ENCODE results near the gene CPTP. TPM values are rescaled to one million over a fixed set of nuclear protein-coding genes. Genes with fewer than 3 reads are reported as not detected.

The CPTP gene
- total and polyA plus RNA-seq, 4 donors, result 7.9 to 45.1 (median 22.5) TPM

GRCh38 chr1:1279028-1279427 is 45.6 kb upstream of the CPTP start:
- Histone ChIP-seq H3K9me3 (ENCODE audit: control insufficient read depth in 4 of 4, low read length in 3 of 4) (no peaks in the 10 kb centered on the region), H3K9ac (ENCODE audit: low read depth in 1 of 2, low read length in 2 of 2) (no peak overlapping the region), H3K27ac (ENCODE audit: low read depth in 1 of 2, low read length in 2 of 2) (no peak overlapping the region), H3K4me1 (ENCODE audit: control insufficient read depth in 4 of 4, insufficient read depth in 4 of 4, low read length in 3 of 4) (peaks cover 12 to 33% (median 22%) of the 10 kb centered on the region in 4 donors), H3K4me3 (ENCODE audit: low read depth in 1 of 3, low read length in 3 of 3) (no peak overlapping the region), H3K36me3 (ENCODE audit: control insufficient read depth in 4 of 4, insufficient read depth in 3 of 4, low read depth in 1 of 4, low read length in 3 of 4) (no peaks in the 10 kb centered on the region), H3K27me3 (ENCODE audit: control insufficient read depth in 4 of 4, insufficient read depth in 4 of 4, low read length in 3 of 4) (no peaks in the 10 kb centered on the region)
- 97% methylated on average over 16 of the region's 17 CpGs for WGBS
- DNase-seq (ENCODE audit: low spot score), result no peak
- TF ChIP-seq, protein P1, sequence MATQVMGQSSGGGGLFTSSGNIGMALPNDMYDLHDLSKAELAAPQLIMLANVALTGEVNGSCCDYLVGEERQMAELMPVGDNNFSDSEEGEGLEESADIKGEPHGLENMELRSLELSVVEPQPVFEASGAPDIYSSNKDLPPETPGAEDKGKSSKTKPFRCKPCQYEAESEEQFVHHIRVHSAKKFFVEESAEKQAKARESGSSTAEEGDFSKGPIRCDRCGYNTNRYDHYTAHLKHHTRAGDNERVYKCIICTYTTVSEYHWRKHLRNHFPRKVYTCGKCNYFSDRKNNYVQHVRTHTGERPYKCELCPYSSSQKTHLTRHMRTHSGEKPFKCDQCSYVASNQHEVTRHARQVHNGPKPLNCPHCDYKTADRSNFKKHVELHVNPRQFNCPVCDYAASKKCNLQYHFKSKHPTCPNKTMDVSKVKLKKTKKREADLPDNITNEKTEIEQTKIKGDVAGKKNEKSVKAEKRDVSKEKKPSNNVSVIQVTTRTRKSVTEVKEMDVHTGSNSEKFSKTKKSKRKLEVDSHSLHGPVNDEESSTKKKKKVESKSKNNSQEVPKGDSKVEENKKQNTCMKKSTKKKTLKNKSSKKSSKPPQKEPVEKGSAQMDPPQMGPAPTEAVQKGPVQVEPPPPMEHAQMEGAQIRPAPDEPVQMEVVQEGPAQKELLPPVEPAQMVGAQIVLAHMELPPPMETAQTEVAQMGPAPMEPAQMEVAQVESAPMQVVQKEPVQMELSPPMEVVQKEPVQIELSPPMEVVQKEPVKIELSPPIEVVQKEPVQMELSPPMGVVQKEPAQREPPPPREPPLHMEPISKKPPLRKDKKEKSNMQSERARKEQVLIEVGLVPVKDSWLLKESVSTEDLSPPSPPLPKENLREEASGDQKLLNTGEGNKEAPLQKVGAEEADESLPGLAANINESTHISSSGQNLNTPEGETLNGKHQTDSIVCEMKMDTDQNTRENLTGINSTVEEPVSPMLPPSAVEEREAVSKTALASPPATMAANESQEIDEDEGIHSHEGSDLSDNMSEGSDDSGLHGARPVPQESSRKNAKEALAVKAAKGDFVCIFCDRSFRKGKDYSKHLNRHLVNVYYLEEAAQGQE (IDR thresholded peaks at IDR 0.05), result no peak
- TF ChIP-seq, protein P2, sequence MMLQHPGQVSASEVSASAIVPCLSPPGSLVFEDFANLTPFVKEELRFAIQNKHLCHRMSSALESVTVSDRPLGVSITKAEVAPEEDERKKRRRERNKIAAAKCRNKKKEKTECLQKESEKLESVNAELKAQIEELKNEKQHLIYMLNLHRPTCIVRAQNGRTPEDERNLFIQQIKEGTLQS (IDR thresholded peaks at IDR 0.05), result no peak
- TF ChIP-seq HNF4A (conservative IDR thresholded peaks at IDR 0.05), result no peak
- TF ChIP-seq TAF1 (conservative IDR thresholded peaks at IDR 0.05), result no peak
- no peak for TF ChIP-seq GABPA (IDR thresholded peaks at IDR 0.05 in 1 of 2, conservative IDR thresholded peaks at IDR 0.05 in 1 of 2)
- TF ChIP-seq, protein P3, sequence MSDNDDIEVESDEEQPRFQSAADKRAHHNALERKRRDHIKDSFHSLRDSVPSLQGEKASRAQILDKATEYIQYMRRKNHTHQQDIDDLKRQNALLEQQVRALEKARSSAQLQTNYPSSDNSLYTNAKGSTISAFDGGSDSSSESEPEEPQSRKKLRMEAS (IDR thresholded peaks at IDR 0.05), result no peak
- no peak for TF ChIP-seq RAD21 (IDR thresholded peaks at IDR 0.05)
- TF ChIP-seq CTCF (IDR thresholded peaks at IDR 0.05; ENCODE audit: low read depth, low read length, missing input control), result no peak
- no peak for TF ChIP-seq FOXA1 (IDR thresholded peaks at IDR 0.05)
- no peak for TF ChIP-seq FOXA2 (IDR thresholded peaks at IDR 0.05)
- no peak for TF ChIP-seq YY1 (IDR thresholded peaks at IDR 0.05)
- TF ChIP-seq HNF4G (IDR thresholded peaks at IDR 0.05), result no peak

- Histone ChIP-seq H3K27me3 (ENCODE audit: control insufficient read depth in 4 of 4, insufficient read depth in 4 of 4, low read length in 3 of 4) (no peaks in the 10 kb centered on the region), H3K4me3 (ENCODE audit: low read depth in 1 of 3, low read length in 3 of 3) (no peak overlapping the region), H3K27ac (ENCODE audit: low read depth in 1 of 2, low read length in 2 of 2) (peak overlapping the region; percentile 38 to 71), H3K9ac (ENCODE audit: low read depth in 1 of 2, low read length in 2 of 2) (no peak overlapping the region), H3K4me1 (ENCODE audit: control insufficient read depth in 4 of 4, insufficient read depth in 4 of 4, low read length in 3 of 4) (peaks cover 9 to 19% (median 16%) of the 10 kb centered on the region in 4 donors), H3K36me3 (ENCODE audit: control insufficient read depth in 4 of 4, insufficient read depth in 3 of 4, low read depth in 1 of 4, low read length in 3 of 4) (no peaks in the 10 kb centered on the region), H3K9me3 (ENCODE audit: control insufficient read depth in 4 of 4, low read length in 3 of 4) (no peaks in the 10 kb centered on the region)
- no peak for DNase-seq (ENCODE audit: low spot score)
- 80% methylated on average over 21 of the region's 21 CpGs for WGBS
- TF ChIP-seq RAD21 (IDR thresholded peaks at IDR 0.05), result no peak
- no peak for TF ChIP-seq YY1 (IDR thresholded peaks at IDR 0.05)
- TF ChIP-seq GABPA (IDR thresholded peaks at IDR 0.05 in 1 of 2, conservative IDR thresholded peaks at IDR 0.05 in 1 of 2), result no peak
- TF ChIP-seq, protein P4, sequence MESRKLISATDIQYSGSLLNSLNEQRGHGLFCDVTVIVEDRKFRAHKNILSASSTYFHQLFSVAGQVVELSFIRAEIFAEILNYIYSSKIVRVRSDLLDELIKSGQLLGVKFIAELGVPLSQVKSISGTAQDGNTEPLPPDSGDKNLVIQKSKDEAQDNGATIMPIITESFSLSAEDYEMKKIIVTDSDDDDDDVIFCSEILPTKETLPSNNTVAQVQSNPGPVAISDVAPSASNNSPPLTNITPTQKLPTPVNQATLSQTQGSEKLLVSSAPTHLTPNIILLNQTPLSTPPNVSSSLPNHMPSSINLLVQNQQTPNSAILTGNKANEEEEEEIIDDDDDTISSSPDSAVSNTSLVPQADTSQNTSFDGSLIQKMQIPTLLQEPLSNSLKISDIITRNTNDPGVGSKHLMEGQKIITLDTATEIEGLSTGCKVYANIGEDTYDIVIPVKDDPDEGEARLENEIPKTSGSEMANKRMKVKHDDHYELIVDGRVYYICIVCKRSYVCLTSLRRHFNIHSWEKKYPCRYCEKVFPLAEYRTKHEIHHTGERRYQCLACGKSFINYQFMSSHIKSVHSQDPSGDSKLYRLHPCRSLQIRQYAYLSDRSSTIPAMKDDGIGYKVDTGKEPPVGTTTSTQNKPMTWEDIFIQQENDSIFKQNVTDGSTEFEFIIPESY (IDR thresholded peaks at IDR 0.05), result no peak
- no peak for TF ChIP-seq RXRA (IDR thresholded peaks at IDR 0.05)
Observed at GRCh38 chr1:1280782-1281481, 43.7 kb upstream of the CPTP start.
